Gastroesophageal sphincter (tissue), 4 donors: ENCODE data around the gene SSX7. TPM values are rescaled to one million over a fixed set of nuclear protein-coding genes. Genes with fewer than 3 reads are reported as not detected.
"Not testable (repeated sequence)": the region's sequence is repeated elsewhere in the genome, so short reads cannot be mapped to it uniquely, and the experiment has no call there.

Experiments used
- ATAC-seq: fragments of 150-250 bp; one replicate; pipeline ENCODE4 v1.9.1; 2016; ENCODE audit warnings: mild to moderate bottlenecking, moderate library complexity
- H3K27ac ChIP-seq, 4 donors: fragments of 200-600 bp; sonication (generic) in 3 of 4; 1 replicate in 3 of 4; 2 replicates in 1 of 4; pipeline ENCODE4 v1.5.1; 2016 to 2019
- H3K27me3 ChIP-seq: fragments of 200-600 bp; sonication (generic); one replicate; pipeline ENCODE4 v1.5.1; 2019
- H3K36me3 ChIP-seq, 2 donors: fragments of 200-600 bp; sonication (generic); one replicate each; pipeline ENCODE4 v1.5.1; 2019; ENCODE audit warnings: control low read depth in 1 of 2
- H3K4me1 ChIP-seq, 3 donors: fragments of 200-600 bp; sonication (generic); 1 replicate in 2 of 3; 2 replicates in 1 of 3; pipeline ENCODE4 v1.5.1; 2016 to 2019; ENCODE audit warnings: control low read depth in 2 of 3
- H3K4me3 ChIP-seq, 2 donors: fragments of 200-600 bp; sonication (generic); one replicate each; pipeline ENCODE4 v1.5.1; 2019; ENCODE audit warnings: mild to moderate bottlenecking in 1 of 2, moderate library complexity in 1 of 2
- H3K9me3 ChIP-seq, 3 donors: fragments of 200-600 bp; sonication (generic); one replicate each; pipeline ENCODE4 v1.5.1; 2017 to 2019; ENCODE audit warnings: control low read depth in 2 of 3
- CTCF ChIP-seq, 4 experiments: fragments of 200-600 bp in 2 of 4; fragments of 450-650 bp in 2 of 4; sonication (generic) in 1 of 4; IDR thresholded peaks; one replicate each; pipeline ENCODE4 v1.5.1; 2017 to 2019; ENCODE audit warnings: antibody characterized with exemption in 4 of 4, mild to moderate bottlenecking in 2 of 4, moderate library complexity in 2 of 4
- EP300 ChIP-seq: sonication (generic); formaldehyde crosslinking; IDR thresholded peaks from one replicate; pipeline ENCODE4 v1.6.1; 2017; ENCODE audit warnings: antibody characterized with exemption, mild to moderate bottlenecking
- POLR2A ChIP-seq, 2 donors: fragments of 450-650 bp; IDR thresholded peaks; one replicate each; pipeline ENCODE4 v1.6.1; 2017; ENCODE audit warnings: antibody characterized with exemption in 2 of 2, mild to moderate bottlenecking in 2 of 2, moderate library complexity in 1 of 2
- POLR2AphosphoS5 ChIP-seq: sonication (generic); formaldehyde crosslinking; IDR thresholded peaks from one replicate; pipeline ENCODE4 v1.6.1; 2017; ENCODE audit warnings: antibody characterized with exemption
- WGBS, 2 donors: methylation state at CpG; one replicate each; pipeline ENCODE4 v1.1.5; 2018; ENCODE audit warnings: low coverage in 1 of 2; 5-methylcytosine and 5-hydroxymethylcytosine counted together
- total RNA-seq, 4 donors: library from RNA; depleted of rRNA; stranded (reverse); fragments of >200 nt; gene quantifications; one replicate each; pipeline ENCODE4 v1.1.0, GENCODE V29; 2016

SSX7 gene, protein sequence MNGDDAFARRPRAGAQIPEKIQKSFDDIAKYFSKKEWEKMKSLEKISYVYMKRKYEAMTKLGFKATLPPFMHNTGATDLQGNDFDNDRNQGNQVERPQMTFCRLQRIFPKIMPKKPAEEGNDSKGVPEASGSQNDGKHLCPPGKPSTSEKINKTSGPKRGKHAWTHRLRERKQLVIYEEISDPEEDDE
- total RNA-seq: not detected

DNA sequence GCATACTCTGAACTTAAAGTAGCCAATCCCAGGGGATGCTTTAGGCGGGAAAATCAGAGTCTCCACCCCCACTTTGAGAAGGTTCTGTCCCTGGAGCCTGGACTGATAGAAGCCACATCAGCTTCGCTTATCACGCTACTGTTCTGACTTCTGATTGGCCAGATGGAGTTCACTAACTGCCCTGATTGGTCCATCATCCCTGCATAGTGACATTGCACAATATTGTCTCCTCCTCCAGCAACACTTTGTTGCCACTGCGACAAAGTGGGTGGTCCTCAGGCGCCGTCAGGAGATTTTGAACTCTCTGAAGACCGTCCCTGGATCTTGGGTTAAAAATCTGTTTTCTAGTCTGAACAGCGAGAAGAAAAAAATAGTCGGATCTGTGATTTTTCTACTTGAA is at the start of gene SSX7:
SSX7 (minus strand) TSS at position 101 of the 400 bp plus-strand sequence. CDS start 1,428 bp downstream, outside the sequence.
- H3K36me3 ChIP-seq, ATAC-seq, H3K9me3 ChIP-seq, H3K4me3 ChIP-seq, H3K4me1 ChIP-seq, H3K27ac ChIP-seq, H3K27me3 ChIP-seq: not testable (repeated sequence)
- WGBS, 2 donors: 80 to 93% methylated on average over 4 to 8 of the region's 9 CpGs

DNA sequence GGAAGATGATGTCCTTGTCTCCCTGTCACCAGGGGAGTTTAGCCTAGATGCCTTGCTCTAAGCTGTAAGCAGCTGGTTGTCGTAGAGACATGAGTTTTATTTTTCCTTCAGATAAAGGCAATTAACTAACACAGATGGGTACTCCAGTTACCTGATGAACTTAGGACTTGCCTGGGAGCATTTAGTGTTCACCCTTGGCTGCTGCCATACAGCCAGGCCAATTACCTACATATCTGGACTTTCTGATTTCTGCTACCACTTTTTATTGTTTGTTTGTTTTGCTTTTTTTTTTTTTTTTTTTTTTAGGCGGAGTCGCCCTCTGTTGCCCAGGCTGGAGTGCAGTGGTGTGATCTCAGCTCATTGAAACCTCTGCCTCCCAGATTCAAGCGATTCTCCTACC is 37.3 kb upstream of the SSX7 start:
- H3K4me1 ChIP-seq, H3K27ac ChIP-seq, ATAC-seq, H3K27me3 ChIP-seq, H3K36me3 ChIP-seq, H3K9me3 ChIP-seq, H3K4me3 ChIP-seq: not testable (repeated sequence)
- no CpG with 5 or more reads among the region's 4 CpGs for WGBS, 2 donors

GRCh38 chrX:52662218-52662617 is 7.5 kb upstream of the SSX7 start:
- H3K27me3 ChIP-seq, H3K27ac ChIP-seq, H3K36me3 ChIP-seq, ATAC-seq, H3K4me1 ChIP-seq, H3K9me3 ChIP-seq, H3K4me3 ChIP-seq: not testable (repeated sequence)
- WGBS, 2 donors: 66 to 83% methylated on average over 1 to 2 of the region's 2 CpGs

DNA sequence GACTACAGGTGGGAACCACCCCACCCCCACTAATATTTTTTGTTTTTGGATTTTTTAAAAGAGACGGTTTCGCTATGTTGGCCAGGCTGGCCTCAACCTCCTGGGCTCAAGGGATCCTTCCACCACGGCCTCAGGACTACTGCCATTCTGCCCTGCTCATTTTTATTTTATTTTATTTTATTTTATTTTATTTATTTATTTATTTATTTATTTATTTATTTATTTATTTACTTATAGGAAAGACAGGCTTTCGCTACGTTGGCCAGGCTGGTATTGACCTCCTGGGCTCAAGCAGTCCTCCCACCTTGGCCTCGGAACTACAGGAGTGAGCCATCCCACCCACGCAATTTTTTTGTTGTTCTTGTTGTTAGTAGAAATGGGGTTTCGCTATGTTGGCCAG is 775 bp upstream of the SSX7 start:
- not testable (repeated sequence) for ATAC-seq, H3K36me3 ChIP-seq, H3K27me3 ChIP-seq, H3K4me3 ChIP-seq, H3K27ac ChIP-seq, H3K9me3 ChIP-seq, H3K4me1 ChIP-seq
- 79 to 88% methylated on average over 4 to 5 of the region's 8 CpGs for WGBS, 2 donors

- H3K27ac ChIP-seq, H3K27me3 ChIP-seq, H3K4me1 ChIP-seq, H3K9me3 ChIP-seq, H3K36me3 ChIP-seq, H3K4me3 ChIP-seq, ATAC-seq: not testable (repeated sequence)
- 23 to 47% methylated on average over 2 to 3 of the region's 3 CpGs for WGBS, 2 donors
Measured at GRCh38 chrX:52650676-52651075, 4.0 kb downstream of the SSX7 start.

DNA sequence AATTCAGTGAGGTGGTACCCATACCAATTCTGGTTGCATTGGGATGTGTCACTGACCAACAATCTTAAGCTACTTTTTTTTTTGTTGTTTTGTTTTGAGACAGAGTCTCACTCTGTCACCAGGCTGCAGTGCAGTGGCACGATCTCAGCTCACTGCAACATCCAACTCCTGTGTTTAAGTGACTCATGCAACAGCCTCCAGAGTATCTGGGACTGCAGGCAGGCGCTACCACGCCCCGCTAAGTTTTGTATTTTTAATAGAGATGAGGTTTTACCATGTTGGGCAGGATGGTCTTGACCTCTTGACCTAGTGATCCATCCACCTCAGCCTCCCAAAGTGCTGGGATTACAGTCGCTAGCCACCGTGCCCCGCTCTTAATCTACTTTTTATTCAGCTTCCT is 5.7 kb downstream of the SSX7 start:
- not testable (repeated sequence) for H3K4me1 ChIP-seq, H3K27ac ChIP-seq, H3K9me3 ChIP-seq, H3K36me3 ChIP-seq, H3K4me3 ChIP-seq, ATAC-seq, H3K27me3 ChIP-seq
- WGBS, 2 donors: 80 to 88% methylated on average over 3 of the region's 7 CpGs

DNA sequence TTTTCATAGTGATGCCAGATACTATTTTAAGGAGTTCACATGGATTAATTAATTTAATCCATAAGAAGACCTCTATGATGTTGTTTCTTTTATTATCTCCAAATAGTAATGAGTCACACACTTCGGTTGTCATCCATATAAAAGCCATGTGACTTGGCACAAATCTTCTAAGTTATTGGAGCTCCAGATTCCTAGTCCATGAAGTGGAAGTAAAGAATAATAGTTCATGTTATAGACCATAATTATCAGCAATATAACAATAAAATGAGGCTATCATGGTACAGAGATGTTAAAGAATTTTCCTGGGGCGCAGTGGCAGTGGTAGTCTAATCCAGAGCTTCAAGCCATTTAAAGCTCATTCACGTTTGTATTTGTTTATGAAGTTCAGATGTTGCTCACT is 26.2 kb downstream of the SSX7 start:
- not testable (repeated sequence) for H3K27ac ChIP-seq, H3K27me3 ChIP-seq, H3K4me3 ChIP-seq, H3K4me1 ChIP-seq, H3K36me3 ChIP-seq, ATAC-seq, H3K9me3 ChIP-seq
- 69 to 77% methylated on average over 3 of the region's 3 CpGs for WGBS, 2 donors

GRCh38 chrX:52620661-52621060 is 34.0 kb downstream of the SSX7 start:
- ATAC-seq, H3K27ac ChIP-seq, H3K9me3 ChIP-seq, H3K27me3 ChIP-seq, H3K4me3 ChIP-seq, H3K36me3 ChIP-seq, H3K4me1 ChIP-seq: not testable (repeated sequence)
- WGBS, 2 donors: 35 to 61% methylated on average over 3 to 4 of the region's 8 CpGs

- TF ChIP-seq POLR2AphosphoS5: no peak
- no peak for TF ChIP-seq CTCF (IDR thresholded peaks at IDR 0.05)
- no peak for TF ChIP-seq POLR2A (IDR thresholded peaks at IDR 0.05)
- TF ChIP-seq EP300: no peak
- Histone ChIP-seq H3K27me3 (no peaks in the 10 kb centered on the region), H3K9me3 (no peaks in the 10 kb centered on the region), H3K36me3 (no peaks in the 10 kb centered on the region), H3K4me1 (no peaks in the 10 kb centered on the region), H3K4me3 (no peak overlapping the region), H3K27ac (no peak overlapping the region)
- WGBS, 2 donors: 13% methylated on average over 1 of the region's 1 CpG; no CpG with 5 or more reads in 1 of the 2 donors
- ATAC-seq: no peak
Measured at GRCh38 chrX:52608961-52609360, 45.7 kb downstream of the SSX7 start.

DNA sequence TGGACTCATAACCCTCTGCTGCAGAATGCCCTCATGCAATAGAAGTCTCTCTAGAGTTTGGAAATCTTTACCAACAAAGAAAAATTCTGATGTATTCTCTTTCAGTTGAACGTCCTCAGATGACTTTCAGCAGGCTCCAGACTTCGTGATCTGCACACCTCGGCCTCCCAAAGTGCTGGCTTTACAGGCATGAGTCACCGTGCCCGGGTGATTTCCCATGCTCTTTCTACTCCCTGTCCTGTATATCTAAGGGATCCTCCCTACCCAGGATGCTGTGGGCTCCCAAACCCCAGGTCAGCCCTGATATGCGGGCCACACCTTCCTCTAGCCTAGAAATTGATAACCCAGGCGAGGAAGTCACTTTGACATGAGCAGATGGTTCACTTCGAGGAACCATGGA is 51.5 kb downstream of the SSX7 start:
- 75% methylated on average over 5 of the region's 8 CpGs; no CpG with 5 or more reads in 1 of the 2 donors for WGBS, 2 donors
- not testable (repeated sequence) for ATAC-seq

More for the DNA sequence above, 51.5 kb downstream of the SSX7 start:
- not testable (repeated sequence) for H3K4me1 ChIP-seq, H3K9me3 ChIP-seq, H3K36me3 ChIP-seq, H3K4me3 ChIP-seq, H3K27ac ChIP-seq, H3K27me3 ChIP-seq
